Liver (tissue), 3 donors: ENCODE data around the gene RAB17.

Experiments used
- ATF3 ChIP-seq: IDR thresholded peaks from 2 replicates; pipeline ENCODE4 v1.6.1; 2016; ENCODE audit warnings: antibody characterized with exemption
- CTCF ChIP-seq: fragments of 150-350 bp; IDR thresholded peaks from 2 replicates; pipeline ENCODE4 v1.5.1; 2017; ENCODE audit warnings: improper control_type of control experiment, low read depth, low read length; ENCODE audit not compliant: missing input control
- FOXA1 ChIP-seq: IDR thresholded peaks from 2 replicates; pipeline ENCODE4 v1.6.1; 2016; ENCODE audit warnings: antibody characterized with exemption
- HNF4G ChIP-seq: IDR thresholded peaks from 2 replicates; pipeline ENCODE4 v1.6.1; 2016; ENCODE audit warnings: antibody characterized with exemption
- RAD21 ChIP-seq, 2 donors: IDR thresholded peaks; 2 replicates each; pipeline ENCODE4 v1.6.1; 2016; ENCODE audit warnings: antibody characterized with exemption in 2 of 2, mild to moderate bottlenecking in 2 of 2
- REST ChIP-seq: IDR thresholded peaks from 2 replicates; pipeline ENCODE4 v1.6.1; 2016; ENCODE audit warnings: antibody characterized with exemption, mild to moderate bottlenecking
- SP1 ChIP-seq: IDR thresholded peaks from 2 replicates; pipeline ENCODE4 v1.6.1; 2018; ENCODE audit warnings: antibody characterized with exemption, mild to moderate bottlenecking
- YY1 ChIP-seq: IDR thresholded peaks from 2 replicates; pipeline ENCODE4 v1.6.1; 2016; ENCODE audit warnings: antibody characterized with exemption, mild to moderate bottlenecking
- ZBTB33 ChIP-seq: IDR thresholded peaks from 2 replicates; pipeline ENCODE4 v1.6.1; 2016; ENCODE audit warnings: antibody characterized with exemption
- donor health status: healthy.
- donor health status: healthy.

- TF ChIP-seq FOXA1 (no peak), REST (no peak), RAD21 (IDR thresholded peaks at IDR 0.05) (no peak), CTCF (no peak), SP1 (no peak), YY1 (no peak), HNF4G (no peak), ZBTB33 (no peak), ATF3 (no peak)
Measured at GRCh38 chr2:237627441-237628246, 37.1 kb upstream of the RAB17 start, which contains the start of gene LRRFIP1.
